K562 (cell line): ENCODE results near the gene EGLN3. TPM values are rescaled to one million over a fixed set of nuclear protein-coding genes. Genes with fewer than 3 reads are reported as not detected.

Experiments
- ARNT ChIP-seq, 2 experiments: fragments of 450-650 bp; IDR thresholded peaks; 2 replicates each; pipeline ENCODE4 v1.6.1; 2016; ENCODE audit warnings: mild to moderate bottlenecking in 1 of 2
- C11orf30 ChIP-seq: fragments of 450-650 bp; IDR thresholded peaks from 2 replicates; pipeline ENCODE4 v1.6.1; 2016; ENCODE audit warnings: low read depth, mild to moderate bottlenecking
- CUX1 ChIP-seq: fragments of 200-800 bp; sonication (Bioruptor generic); IDR thresholded peaks from 2 replicates; pipeline ENCODE4 v1.6.1; 2016; ENCODE audit warnings: missing genetic modification characterization, missing compliant biosample characterization
- FOXA3 ChIP-seq, 2 experiments: fragments of 450-650 bp in 1 of 2; sonication (generic) in 1 of 2; formaldehyde crosslinking; IDR thresholded peaks in 1 of 2; conservative IDR thresholded peaks in 1 of 2; 2 replicates each; pipeline versions ENCODE4 v1.4.0 to v1.8.0; 2020 to 2022; ENCODE audit warnings: mild to moderate bottlenecking in 2 of 2, missing genetic modification reagents in 1 of 2
- GMEB1 ChIP-seq: fragments of 250-450 bp; sonication (Bioruptor Pico); IDR thresholded peaks from 2 replicates; pipeline ENCODE4 v1.4.0; 2020; ENCODE audit warnings: mild to moderate bottlenecking
- HDAC1 ChIP-seq, 2 experiments: fragments of 450-650 bp; IDR thresholded peaks; 2 replicates each; pipeline ENCODE4 v1.6.1; 2016 to 2017; ENCODE audit warnings: inconsistent platforms in 1 of 2, mild to moderate bottlenecking in 1 of 2, moderate library complexity in 1 of 2
- HDAC6 ChIP-seq: IDR thresholded peaks from 2 replicates; pipeline ENCODE4 v1.6.1; 2012; ENCODE audit warnings: low read depth, mild to moderate bottlenecking, control low read depth, inconsistent platforms, low read length, moderate library complexity
- HEY1 ChIP-seq: fragments of 250-450 bp; sonication (Bioruptor Pico); IDR thresholded peaks from 2 replicates; pipeline ENCODE4 v1.5.0; 2020; ENCODE audit warnings: mild to moderate bottlenecking, moderate library complexity, borderline replicate concordance
- HMGN3 ChIP-seq: IDR thresholded peaks from 2 replicates; pipeline ENCODE4 v1.6.1; 2011; ENCODE audit warnings: borderline replicate concordance, low read depth, mild to moderate bottlenecking, mixed read lengths, low read length; ENCODE audit not compliant: insufficient read length; ENCODE audit errors: extremely low read depth
- KDM1A ChIP-seq, 2 experiments: fragments of 450-650 bp; IDR thresholded peaks; 2 replicates each; pipeline ENCODE4 v1.6.1; 2016; ENCODE audit warnings: mild to moderate bottlenecking in 2 of 2
- PKNOX1 ChIP-seq: fragments of 450-650 bp; IDR thresholded peaks from 2 replicates; pipeline ENCODE4 v1.6.1; 2016
- SRF ChIP-seq, 2 experiments: fragments of 250-450, 450-650 bp in 1 of 2; sonication (Bioruptor Pico) in 1 of 2; sonication (generic) in 1 of 2; formaldehyde crosslinking; IDR thresholded peaks; 2 replicates each; pipeline versions ENCODE4 v1.5.0 to v1.5.1; 2020 to 2022; ENCODE audit warnings: mild to moderate bottlenecking in 1 of 2, missing genetic modification reagents in 1 of 2
- ZFP91 ChIP-seq: sonication (generic); formaldehyde crosslinking; IDR thresholded peaks from 2 replicates; pipeline ENCODE4 v1.8.0; 2022; ENCODE audit warnings: mild to moderate bottlenecking, missing genetic modification reagents
- ZNF134 ChIP-seq: fragments of 250-450 bp; sonication (Bioruptor Pico); conservative IDR thresholded peaks from 2 replicates; pipeline ENCODE4 v1.4.0; 2020
- ZNF175 ChIP-seq: fragments of 200-800 bp; sonication (Bioruptor generic); IDR thresholded peaks from 2 replicates; pipeline ENCODE4 v1.6.1; 2016; ENCODE audit warnings: low read depth, mild to moderate bottlenecking, missing genetic modification characterization, missing compliant biosample characterization
- ZNF253 ChIP-seq: fragments of 250-450 bp; sonication (Bioruptor Pico); conservative IDR thresholded peaks from 2 replicates; pipeline ENCODE4 v1.6.1; 2021; ENCODE audit warnings: mild to moderate bottlenecking
- ZNF696 ChIP-seq: fragments of 250-450 bp; sonication (Bioruptor Pico); conservative IDR thresholded peaks from 2 replicates; pipeline ENCODE4 v1.4.0; 2020; ENCODE audit warnings: mild to moderate bottlenecking, moderate library complexity
- polyA plus RNA-seq, 8 experiments: library from polyadenylated mRNA; depleted of rRNA in 4 of 8; stranded (reverse) in 5 of 8; unstranded in 3 of 8; fragments of >200 nt; fragmentation: Nextera tagmentation in 2 of 8; fragmentation: Illumina TruSeq in 1 of 8; extraction: Ambion mirVana in 2 of 8; extraction: Trizol in 1 of 8; gene quantifications; 2 replicates each; pipeline versions ENCODE4 v1.2.1 to v1.2.3, GENCODE V29; 2011 to 2014; ENCODE audit warnings: inconsistent platforms in 1 of 8, missing spikeins in 1 of 8
- total RNA-seq, 7 experiments: library from RNA; depleted of rRNA in 6 of 7; stranded (reverse); fragments of >200 nt in 6 of 7; fragmentation: Illumina TruSeq in 2 of 7; extraction: Trizol in 2 of 7; gene quantifications; 2 replicates each; pipeline versions ENCODE4 v1.2.1 to v1.2.3, GENCODE V29; 2011 to 2021; ENCODE audit warnings: low replicate concordance in 1 of 7

EGLN3 gene
- total and polyA plus RNA-seq, 9 of the 15 experiments (the other 6 are each of a cell fraction or from before 2014, with no cell fraction given): 2.5 to 87.6 (median 5.8) TPM

GRCh38 chr14:33938131-33938949 is 12.5 kb downstream of the EGLN3 start (continued):
- TF ChIP-seq CUX1 (CRISPR knock-in tag): no peak
- TF ChIP-seq C11orf30: no peak
- no peak for TF ChIP-seq ZFP91 (CRISPR knock-in tag)
- TF ChIP-seq KDM1A (IDR thresholded peaks at IDR 0.05): peak in 1 of 2 experiments; percentile 94; a peak in 2 of 4 replicates
- TF ChIP-seq SRF (CRISPR knock-in tag; IDR thresholded peaks at IDR 0.05): peak in 1 of 2 experiments; percentile 24; a peak in 1 of 4 replicates
- TF ChIP-seq PKNOX1: peak; percentile 97
- 0 out of 4 replicates have a peak, but pooled peaks of 1 of the 2 experiments have one; percentile 13 for TF ChIP-seq HDAC1 (IDR thresholded peaks at IDR 0.05)
- no peak for TF ChIP-seq ZNF696 (CRISPR knock-in tag)
- TF ChIP-seq ZNF134 (CRISPR knock-in tag): no peak
- peak; percentile 24; the same call in 1 of the 2 replicates for TF ChIP-seq GMEB1
- TF ChIP-seq ZNF175 (CRISPR knock-in tag): no peak
- no peak for TF ChIP-seq ZNF253 (CRISPR knock-in tag)
- no peak for TF ChIP-seq FOXA3 (CRISPR knock-in tag; conservative IDR thresholded peaks at IDR 0.05 in 1 of 2, IDR thresholded peaks at IDR 0.05 in 1 of 2)
- peak; percentile 67 for TF ChIP-seq HMGN3
- TF ChIP-seq HEY1 (CRISPR knock-in tag): no peak
- TF ChIP-seq ARNT (IDR thresholded peaks at IDR 0.05): peak in 1 of 2 experiments; percentile 70; a peak in 1 of 4 replicates
- no peak for TF ChIP-seq HDAC6
